Fibroblast of pulmonary artery (primary cell): ENCODE results near the gene APOBR.
A peak's percentile ranks its signal among the peaks of the same experiment; 100 is the strongest.

Experiments used
- DNase-seq: peaks from one replicate; pipeline ENCODE4 v3.0.0-alpha.2; 2010; ENCODE audit warnings: low read depth
- H3K4me3 ChIP-seq: replicated peaks from 2 replicates; pipeline ENCODE4 v1.5.1; 2011; ENCODE audit warnings: low read depth, mild to moderate bottlenecking, control low read depth, low read length, moderate library complexity
- TF ChIP-seq, protein P1 (sequence below): IDR thresholded peaks from 2 replicates; pipeline ENCODE4 v1.5.1; 2011; ENCODE audit warnings: mild to moderate bottlenecking, control low read depth, low read length, inconsistent platforms; ENCODE audit errors: missing control alignments

APOBR gene

DNA sequence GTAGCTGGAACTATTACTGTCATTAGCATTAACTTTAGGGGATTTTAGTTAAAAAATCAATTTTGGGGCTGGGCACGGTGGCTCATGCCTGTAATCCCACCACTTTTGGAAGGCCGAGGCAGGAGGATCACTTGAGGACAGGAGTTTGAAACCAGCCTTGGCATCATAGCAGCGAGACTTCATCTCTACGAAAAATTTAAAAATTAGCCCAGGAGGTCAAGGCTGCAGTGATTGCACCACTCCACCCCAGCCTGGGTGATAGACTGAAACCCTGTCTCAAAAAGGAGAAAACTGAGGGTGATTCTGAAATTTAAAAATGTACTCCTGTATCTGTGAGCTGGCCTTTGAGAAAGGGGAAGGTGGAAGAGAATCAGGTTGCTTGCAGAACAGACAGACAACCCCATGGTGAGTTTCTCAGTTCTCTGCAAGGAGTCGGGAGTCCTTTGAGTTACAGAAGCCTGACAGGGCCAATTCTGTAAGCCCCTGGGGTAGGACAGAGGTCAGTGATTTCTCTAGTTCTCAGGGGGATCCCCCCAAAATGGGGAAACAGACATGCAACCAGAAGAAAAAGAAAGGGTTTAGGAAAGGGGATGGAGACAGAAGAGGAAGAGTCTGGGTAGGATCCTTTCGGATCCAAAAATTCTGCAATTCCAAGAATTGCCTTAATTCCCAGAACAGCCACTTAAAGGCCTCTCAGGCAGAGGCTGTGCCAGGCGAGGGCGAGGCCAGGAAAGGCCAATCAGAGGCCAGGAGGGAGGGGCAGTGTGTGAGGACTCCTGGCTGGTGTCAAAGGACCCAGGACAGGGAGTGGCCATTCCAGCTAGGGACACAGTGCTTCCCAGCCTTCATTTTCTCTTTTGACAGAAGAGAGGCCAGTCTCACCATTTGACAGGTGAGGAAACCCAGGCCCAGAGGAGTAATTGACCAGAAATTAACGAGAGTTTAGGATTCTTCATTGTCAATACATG, 37.6 kb downstream of the APOBR start:
- no peak for DNase-seq
- TF ChIP-seq, protein P1, sequence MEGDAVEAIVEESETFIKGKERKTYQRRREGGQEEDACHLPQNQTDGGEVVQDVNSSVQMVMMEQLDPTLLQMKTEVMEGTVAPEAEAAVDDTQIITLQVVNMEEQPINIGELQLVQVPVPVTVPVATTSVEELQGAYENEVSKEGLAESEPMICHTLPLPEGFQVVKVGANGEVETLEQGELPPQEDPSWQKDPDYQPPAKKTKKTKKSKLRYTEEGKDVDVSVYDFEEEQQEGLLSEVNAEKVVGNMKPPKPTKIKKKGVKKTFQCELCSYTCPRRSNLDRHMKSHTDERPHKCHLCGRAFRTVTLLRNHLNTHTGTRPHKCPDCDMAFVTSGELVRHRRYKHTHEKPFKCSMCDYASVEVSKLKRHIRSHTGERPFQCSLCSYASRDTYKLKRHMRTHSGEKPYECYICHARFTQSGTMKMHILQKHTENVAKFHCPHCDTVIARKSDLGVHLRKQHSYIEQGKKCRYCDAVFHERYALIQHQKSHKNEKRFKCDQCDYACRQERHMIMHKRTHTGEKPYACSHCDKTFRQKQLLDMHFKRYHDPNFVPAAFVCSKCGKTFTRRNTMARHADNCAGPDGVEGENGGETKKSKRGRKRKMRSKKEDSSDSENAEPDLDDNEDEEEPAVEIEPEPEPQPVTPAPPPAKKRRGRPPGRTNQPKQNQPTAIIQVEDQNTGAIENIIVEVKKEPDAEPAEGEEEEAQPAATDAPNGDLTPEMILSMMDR = no peak

DNA sequence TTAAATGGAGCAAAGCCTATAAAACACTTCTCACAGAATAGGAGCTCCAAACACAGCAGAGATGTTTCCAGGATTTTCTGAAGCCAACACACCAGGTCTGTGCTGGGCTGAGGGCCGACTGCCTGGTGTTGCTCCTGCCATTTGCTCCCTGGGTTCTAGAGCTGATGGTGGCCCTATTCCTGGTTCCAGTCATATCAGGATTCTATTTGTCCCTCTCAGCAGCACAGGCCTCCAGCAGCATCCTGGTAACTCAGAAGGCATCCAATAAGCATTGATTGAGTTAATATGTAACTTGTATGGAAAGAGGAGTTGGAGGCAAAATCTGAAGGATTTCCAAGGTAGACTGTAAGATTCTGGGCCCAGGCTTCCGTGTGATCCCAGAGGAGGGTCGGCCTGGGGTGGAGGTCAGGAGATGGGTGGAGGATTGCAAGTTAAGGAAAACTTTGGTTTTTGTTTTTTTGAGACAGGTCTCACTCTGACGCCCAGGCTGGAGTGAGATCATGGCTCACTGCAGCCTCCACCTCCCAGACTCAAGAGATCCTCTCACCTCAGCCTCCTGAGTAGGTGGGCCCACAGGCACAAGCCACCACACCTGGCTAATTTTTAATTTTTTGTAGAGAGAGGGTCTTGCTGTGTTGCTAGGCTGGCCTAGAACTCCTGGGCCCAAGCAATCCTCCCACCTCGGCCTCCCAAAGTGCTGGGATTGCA, 38.7 kb downstream of the APOBR start:
- no peak for DNase-seq
- no peak overlapping the region for H3K4me3 ChIP-seq
- TF ChIP-seq, protein P1 = no peak

More for the DNA sequence above, 37.6 kb downstream of the APOBR start:
- no peak overlapping the region for H3K4me3 ChIP-seq

DNA sequence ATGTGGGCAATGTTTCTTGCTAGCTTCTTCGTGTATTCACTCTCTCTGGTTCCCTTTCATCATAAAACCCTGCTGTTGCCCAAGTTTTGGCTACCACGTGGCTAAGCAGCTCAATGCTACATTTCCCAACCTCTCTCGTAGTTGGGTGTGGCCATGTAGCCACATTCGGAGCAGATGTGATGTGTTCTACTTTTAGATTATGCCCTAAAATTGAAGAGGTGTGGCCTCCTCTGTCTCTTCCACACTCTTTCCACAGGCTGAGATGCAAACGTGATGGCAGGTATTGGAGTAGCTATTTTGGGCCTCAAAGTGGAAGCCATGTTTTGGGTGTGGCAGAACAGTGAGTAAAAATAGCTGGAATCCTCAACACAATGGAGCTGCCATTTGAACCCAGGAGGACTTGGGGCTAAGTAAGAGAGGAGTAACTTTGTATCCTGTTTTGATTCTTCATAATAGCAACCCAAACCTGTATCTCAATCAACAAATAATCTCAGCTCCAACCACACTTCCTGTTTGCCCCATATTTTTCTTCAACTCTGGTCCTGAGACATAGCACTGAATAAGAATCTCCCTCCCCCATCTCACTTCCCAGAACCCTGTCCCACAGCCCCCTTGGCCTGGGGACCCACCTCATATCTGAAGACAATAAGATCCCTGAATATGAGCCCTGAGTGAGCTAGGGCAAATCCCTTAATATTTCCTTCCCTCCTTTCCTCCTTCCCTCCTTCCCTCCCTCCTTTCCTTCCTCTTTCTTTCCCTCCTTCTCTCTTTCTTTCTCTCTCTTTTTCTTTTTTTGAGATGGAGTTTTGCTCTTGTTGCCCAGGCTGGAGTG, 40.3 kb downstream of the APOBR start:
- TF ChIP-seq, protein P1 = no peak
- DNase-seq = peak; percentile 46
- no peak overlapping the region for H3K4me3 ChIP-seq

DNA sequence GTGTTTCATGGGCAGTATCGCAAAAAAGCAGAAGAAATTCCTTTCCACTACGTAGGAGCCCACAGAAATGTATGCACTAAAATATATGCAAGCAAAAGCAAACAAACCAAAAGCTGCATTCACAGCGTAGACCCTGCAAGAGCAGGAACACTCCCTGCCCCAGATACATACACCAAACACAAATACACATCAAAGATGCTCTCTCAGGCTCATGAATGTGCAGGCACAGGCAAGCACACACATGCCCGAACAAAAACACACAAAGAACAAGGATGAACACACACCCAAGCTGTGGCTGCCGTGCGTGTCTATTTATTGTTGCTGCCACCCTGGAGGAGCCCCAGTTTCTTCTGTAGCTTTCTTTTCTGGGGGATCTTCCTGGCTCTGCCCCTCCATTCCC, 42.6 kb downstream of the APOBR start:
- no peak for DNase-seq
- TF ChIP-seq, protein P1 = no peak
- H3K4me3 ChIP-seq = peak overlapping the region; percentile 78

DNA sequence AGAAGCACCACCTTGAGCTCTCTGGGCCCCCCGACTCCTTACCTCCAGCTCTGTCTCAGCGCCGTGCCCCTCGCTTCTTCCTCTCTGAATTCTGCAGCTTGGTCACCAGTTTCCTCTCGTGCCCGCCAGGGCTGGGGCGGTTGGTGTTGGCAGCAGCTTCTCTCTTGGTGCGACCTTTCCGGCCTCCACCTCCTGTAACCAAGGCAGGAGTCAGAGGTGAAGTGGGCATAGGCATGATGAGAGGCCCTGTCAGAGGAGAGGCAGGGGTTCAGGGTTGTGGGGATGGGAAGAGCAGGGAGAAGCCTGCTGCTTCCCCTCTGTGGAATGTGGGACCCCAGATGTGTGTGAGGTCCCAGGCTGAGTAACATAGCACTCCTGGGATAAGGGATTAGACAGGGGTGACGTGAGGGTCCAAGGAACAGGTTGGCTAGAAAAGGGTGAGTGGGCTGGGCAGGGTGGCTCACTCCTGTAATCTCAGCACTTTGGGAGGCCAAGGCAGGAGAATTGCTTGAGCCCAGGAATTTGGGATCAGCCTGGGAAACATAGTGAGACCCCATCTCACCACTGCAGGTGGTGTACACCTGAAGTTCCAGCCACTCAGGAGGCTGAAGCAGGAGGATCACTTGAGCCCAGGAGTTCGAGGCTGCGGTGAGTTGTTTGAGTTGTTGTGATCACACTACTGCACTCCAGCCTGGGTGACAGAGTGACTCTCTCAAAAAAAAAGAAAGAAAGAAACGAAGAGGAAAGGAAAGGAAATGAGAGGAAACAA, 43.7 kb downstream of the APOBR start:
- peak overlapping the region; percentile 78 for H3K4me3 ChIP-seq
- TF ChIP-seq, protein P1 = no peak
- DNase-seq = no peak
